LNCAP (cell line): ENCODE results near the gene TPP1.

ENCODE experiments used
- CTCF ChIP-seq: fragments of 450-650 bp; IDR thresholded peaks from 2 replicates; pipeline ENCODE4 v1.5.1; 2017; ENCODE audit warnings: mild to moderate bottlenecking

TPP1 gene

GRCh38 chr11:6611092-6611962, 7.9 kb downstream of the TPP1 start:
- no peak for TF ChIP-seq CTCF

DNA sequence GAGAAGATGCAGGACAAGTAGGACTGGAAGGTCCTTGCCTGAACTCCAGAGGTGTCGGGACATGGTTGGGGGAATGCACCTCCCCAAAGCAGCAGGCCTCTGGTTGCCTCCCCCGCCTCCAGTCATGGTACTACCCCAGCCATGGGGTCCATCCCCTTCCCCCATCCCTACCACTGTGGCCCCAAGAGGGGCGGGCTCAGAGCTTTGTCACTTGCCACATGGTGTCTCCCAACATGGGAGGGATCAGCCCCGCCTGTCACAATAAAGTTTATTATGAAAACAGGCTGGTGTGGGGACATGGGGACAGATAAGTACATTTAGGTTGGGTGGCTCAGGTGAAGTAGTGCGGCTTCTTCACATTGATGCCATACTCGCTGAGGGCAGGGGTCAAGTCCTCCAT, 8.6 kb downstream of the TPP1 start:
- TF ChIP-seq CTCF, result no peak

- TF ChIP-seq CTCF, result no peak
Measured at GRCh38 chr11:6609502-6610015, 9.7 kb downstream of the TPP1 start.

DNA sequence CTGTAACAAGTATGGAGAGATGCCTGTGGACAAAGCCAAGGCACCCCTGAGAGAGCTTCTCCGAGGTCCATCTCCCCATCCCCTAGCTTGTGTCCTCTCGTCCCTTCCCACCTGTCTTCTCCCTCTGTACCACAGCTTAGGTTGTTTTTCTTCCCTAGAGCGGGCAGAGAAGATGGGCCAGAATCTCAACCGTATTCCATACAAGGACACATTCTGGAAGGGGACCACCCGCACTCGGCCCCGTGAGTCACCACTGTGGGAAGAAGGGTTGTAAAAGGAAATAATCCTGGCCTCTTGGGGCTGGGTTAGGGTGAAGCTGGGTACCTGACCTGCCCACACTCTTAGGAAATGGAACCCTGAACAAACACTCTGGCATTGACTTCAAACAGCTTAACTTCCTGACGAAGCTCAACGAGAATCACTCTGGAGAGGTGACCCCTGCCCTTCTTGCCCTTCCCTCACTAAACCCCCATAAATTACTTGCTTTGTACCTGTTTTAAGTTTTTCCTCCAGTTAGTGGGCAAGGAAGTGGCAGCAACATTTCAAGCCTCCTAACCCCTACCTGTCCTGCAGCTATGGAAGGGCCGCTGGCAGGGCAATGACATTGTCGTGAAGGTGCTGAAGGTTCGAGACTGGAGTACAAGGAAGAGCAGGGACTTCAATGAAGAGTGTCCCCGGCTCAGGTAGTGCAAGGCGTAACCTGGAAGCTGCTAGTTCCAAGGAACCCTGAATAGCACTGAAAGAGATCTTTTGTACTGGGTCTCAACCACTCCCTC, 10.3 kb downstream of the TPP1 start:
- TF ChIP-seq CTCF, result no peak

DNA sequence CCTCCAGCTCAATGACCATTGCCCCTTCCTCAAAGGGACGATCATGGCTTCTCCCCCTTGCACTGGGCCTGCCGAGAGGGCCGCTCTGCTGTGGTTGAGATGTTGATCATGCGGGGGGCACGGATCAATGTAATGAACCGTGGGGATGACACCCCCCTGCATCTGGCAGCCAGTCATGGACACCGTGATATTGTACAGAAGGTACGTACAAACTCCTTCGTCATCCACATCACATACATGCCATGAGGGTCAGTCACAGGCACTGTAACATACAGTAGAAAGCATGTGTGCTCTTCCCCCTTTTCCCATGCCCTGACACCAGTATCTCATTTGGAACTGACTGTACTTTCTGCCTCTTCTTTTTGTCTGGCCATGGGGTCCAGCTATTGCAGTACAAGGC, 11.2 kb downstream of the TPP1 start:
- no peak for TF ChIP-seq CTCF

DNA sequence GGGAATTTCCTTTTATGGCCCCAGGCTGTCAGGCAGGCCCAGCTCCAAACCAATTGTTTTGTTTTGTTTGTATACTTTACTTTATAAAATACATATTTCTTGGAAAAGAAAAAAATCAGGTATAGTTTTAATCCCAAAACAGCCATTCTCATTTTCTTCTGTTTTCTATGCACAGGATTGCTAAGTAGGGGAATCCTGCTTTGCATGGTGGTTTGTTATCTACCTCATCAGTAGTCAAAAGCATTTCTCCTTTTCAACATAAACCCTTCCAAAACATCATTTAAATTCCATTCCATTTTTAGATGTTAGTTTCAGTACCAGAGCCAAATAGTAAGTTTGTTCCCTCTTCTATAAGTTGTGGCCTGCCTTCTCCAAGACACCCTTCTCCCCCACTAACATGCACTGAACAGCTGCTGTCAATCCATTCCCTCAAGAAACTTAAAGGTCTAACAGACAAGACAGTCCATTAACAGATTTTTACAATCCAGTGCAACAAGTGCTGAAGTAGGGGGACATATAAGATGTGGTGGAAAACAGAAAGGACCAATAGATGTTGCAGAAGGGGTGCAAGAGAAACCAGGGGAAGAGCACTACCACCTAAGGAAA, 11.9 kb downstream of the TPP1 start:
- no peak for TF ChIP-seq CTCF

- no peak for TF ChIP-seq CTCF
Measured at GRCh38 chr11:6606471-6607189, 12.6 kb downstream of the TPP1 start.
